NB4 (cell line): ENCODE measurements around the gene CTDSPL.

Experiments
- CTCF ChIP-seq: IDR thresholded peaks from one replicate; pipeline ENCODE4 v1.5.1; 2012; ENCODE audit warnings: low read depth, low read length
- MYC ChIP-seq: IDR thresholded peaks from 2 replicates; pipeline ENCODE4 v1.6.1; 2011; ENCODE audit warnings: low read depth, low read length
- POLR2A ChIP-seq: IDR thresholded peaks from 2 replicates; pipeline ENCODE4 v1.6.1; 2011; ENCODE audit warnings: mild to moderate bottlenecking; ENCODE audit not compliant: insufficient read length; ENCODE audit errors: extremely low read depth
- TF ChIP-seq, protein P1 (sequence below): IDR thresholded peaks from 2 replicates; pipeline ENCODE4 v1.6.1; 2011; ENCODE audit warnings: low read depth, low read length

- no peak for TF ChIP-seq CTCF
- no peak for TF ChIP-seq MYC
- no peak for TF ChIP-seq POLR2A
- TF ChIP-seq, protein P1, sequence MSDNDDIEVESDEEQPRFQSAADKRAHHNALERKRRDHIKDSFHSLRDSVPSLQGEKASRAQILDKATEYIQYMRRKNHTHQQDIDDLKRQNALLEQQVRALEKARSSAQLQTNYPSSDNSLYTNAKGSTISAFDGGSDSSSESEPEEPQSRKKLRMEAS = no peak
These were observed 106.5 kb downstream of the CTDSPL start for GRCh38 chr3:37968199-37968598.
